Lower leg skin (tissue), 3 donors: ENCODE results near the gene LAMA4.

ENCODE experiments used
- POLR2A ChIP-seq, 2 donors: fragments of 450-650 bp; IDR thresholded peaks; one replicate each; pipeline ENCODE4 v1.6.1; 2016 to 2017; ENCODE audit warnings: antibody characterized with exemption in 2 of 2, mild to moderate bottlenecking in 1 of 2, moderate library complexity in 1 of 2
- TF ChIP-seq, protein P1 (sequence below), 3 donors: fragments of 450-650 bp; IDR thresholded peaks; one replicate each; pipeline ENCODE4 v1.5.1; 2016; ENCODE audit warnings: antibody characterized with exemption in 3 of 3, mild to moderate bottlenecking in 3 of 3, moderate library complexity in 2 of 3

DNA sequence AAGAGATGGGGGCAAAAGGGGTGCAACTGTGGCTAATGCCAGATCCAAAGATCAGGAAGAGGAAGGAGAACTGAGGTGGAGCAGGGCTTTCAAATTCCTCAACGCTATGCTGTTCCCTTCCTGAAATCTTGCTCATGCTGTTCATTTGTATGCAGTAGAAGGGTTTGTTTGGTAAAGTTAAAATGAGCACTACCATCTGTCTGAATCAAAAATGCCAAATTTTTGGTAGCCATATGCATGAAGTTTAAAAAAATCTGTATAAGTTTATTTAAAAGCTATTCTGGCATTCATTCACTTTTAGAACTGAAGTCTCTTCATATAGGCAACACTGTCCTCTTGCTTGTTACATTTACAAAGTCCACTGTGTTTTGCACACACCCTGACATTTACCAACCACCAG, 84.8 kb downstream of the LAMA4 start:
- TF ChIP-seq, protein P1, sequence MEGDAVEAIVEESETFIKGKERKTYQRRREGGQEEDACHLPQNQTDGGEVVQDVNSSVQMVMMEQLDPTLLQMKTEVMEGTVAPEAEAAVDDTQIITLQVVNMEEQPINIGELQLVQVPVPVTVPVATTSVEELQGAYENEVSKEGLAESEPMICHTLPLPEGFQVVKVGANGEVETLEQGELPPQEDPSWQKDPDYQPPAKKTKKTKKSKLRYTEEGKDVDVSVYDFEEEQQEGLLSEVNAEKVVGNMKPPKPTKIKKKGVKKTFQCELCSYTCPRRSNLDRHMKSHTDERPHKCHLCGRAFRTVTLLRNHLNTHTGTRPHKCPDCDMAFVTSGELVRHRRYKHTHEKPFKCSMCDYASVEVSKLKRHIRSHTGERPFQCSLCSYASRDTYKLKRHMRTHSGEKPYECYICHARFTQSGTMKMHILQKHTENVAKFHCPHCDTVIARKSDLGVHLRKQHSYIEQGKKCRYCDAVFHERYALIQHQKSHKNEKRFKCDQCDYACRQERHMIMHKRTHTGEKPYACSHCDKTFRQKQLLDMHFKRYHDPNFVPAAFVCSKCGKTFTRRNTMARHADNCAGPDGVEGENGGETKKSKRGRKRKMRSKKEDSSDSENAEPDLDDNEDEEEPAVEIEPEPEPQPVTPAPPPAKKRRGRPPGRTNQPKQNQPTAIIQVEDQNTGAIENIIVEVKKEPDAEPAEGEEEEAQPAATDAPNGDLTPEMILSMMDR (IDR thresholded peaks at IDR 0.05): no peak
- no peak for TF ChIP-seq POLR2A (IDR thresholded peaks at IDR 0.05)
